ENCODE results near the gene SORCS3. TPM values are rescaled to one million over a fixed set of nuclear protein-coding genes. Genes with fewer than 3 reads are reported as not detected.

Gene SORCS3
- total and polyA plus RNA-seq, 2 of the 13 experiments (the other 11 are each of a cell fraction or from before 2014, with no cell fraction given) = 0.07 TPM; not detected in 1

- no peak overlapping the region for H3K9ac ChIP-seq (ENCODE audit: insufficient read depth, low read depth, low read length)
- POLR2A ChIA-PET = no interaction called here
- no peaks in the 10 kb centered on the region for H4K20me1 ChIP-seq (ENCODE audit: insufficient read depth, low read length)
- no peak for TF ChIP-seq ZNF724P (CRISPR knock-in tag; IDR thresholded peaks at IDR 0.05; ENCODE audit: borderline replicate concordance)
- no peak for TF ChIP-seq ZSCAN25 (CRISPR knock-in tag; IDR thresholded peaks at IDR 0.05)
- TF ChIP-seq MXI1 (IDR thresholded peaks at IDR 0.05; ENCODE audit: borderline replicate concordance, low read depth, low read length) = no peak
- TF ChIP-seq SP140L (CRISPR knock-in tag; IDR thresholded peaks at IDR 0.05; ENCODE audit: borderline replicate concordance) = no peak
- no peak for TF ChIP-seq DPF2 (CRISPR knock-in tag; IDR thresholded peaks at IDR 0.05; ENCODE audit: borderline replicate concordance, low read depth)
- TF ChIP-seq ZFY (CRISPR knock-in tag; IDR thresholded peaks at IDR 0.05) = no peak
- no peak for TF ChIP-seq ZNF20 (CRISPR knock-in tag; IDR thresholded peaks at IDR 0.05)
- no peak for TF ChIP-seq CENPT (CRISPR knock-in tag; IDR thresholded peaks at IDR 0.05; ENCODE audit: low read depth)
- TF ChIP-seq ZNF143 (CRISPR knock-in tag; IDR thresholded peaks at IDR 0.05) = no peak
- TF ChIP-seq ATF7 (IDR thresholded peaks at IDR 0.05) = no peak
- no peak for TF ChIP-seq ATF7 (CRISPR knock-in tag; IDR thresholded peaks at IDR 0.05)
- TF ChIP-seq, protein P1, sequence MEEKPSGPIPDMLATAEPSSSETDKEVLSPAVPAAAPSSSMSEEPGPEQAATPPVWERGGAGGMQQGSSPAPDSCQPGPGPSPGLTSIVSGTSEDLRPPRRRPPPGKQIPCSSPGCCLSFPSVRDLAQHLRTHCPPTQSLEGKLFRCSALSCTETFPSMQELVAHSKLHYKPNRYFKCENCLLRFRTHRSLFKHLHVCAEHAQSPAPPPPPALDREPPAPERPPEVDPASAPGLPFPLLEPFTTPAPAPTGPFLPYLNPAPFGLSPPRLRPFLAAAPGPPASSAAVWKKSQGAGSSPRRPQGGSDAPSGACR (CRISPR knock-in tag; IDR thresholded peaks at IDR 0.05) = no peak
- no peak for TF ChIP-seq ARHGAP35 (CRISPR knock-in tag; IDR thresholded peaks at IDR 0.05; ENCODE audit: borderline replicate concordance)
- no peak for TF ChIP-seq TP53 (CRISPR knock-in tag; conservative IDR thresholded peaks at IDR 0.05)
- TF ChIP-seq ZBTB1 (CRISPR knock-in tag; IDR thresholded peaks at IDR 0.05; ENCODE audit: borderline replicate concordance) = no peak
- TF ChIP-seq, protein P2, sequence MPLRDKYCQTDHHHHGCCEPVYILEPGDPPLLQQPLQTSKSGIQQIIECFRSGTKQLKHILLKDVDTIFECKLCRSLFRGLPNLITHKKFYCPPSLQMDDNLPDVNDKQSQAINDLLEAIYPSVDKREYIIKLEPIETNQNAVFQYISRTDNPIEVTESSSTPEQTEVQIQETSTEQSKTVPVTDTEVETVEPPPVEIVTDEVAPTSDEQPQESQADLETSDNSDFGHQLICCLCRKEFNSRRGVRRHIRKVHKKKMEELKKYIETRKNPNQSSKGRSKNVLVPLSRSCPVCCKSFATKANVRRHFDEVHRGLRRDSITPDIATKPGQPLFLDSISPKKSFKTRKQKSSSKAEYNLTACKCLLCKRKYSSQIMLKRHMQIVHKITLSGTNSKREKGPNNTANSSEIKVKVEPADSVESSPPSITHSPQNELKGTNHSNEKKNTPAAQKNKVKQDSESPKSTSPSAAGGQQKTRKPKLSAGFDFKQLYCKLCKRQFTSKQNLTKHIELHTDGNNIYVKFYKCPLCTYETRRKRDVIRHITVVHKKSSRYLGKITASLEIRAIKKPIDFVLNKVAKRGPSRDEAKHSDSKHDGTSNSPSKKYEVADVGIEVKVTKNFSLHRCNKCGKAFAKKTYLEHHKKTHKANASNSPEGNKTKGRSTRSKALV (CRISPR knock-in tag; IDR thresholded peaks at IDR 0.05) = no peak
- no peaks in the 10 kb centered on the region for H3K4me1 ChIP-seq (ENCODE audit: insufficient read depth, low read length)
- intact Hi-C loops (cut with micrococcal nuclease; ENCODE audit: unreplicated experiment) (no loop called here), in situ Hi-C loops (cut with HindIII; ENCODE audit: extremely low pct_ligation_motif_present, low pct_unique_long_range_greater_than_20kb) (no loop called here)
- no peak overlapping the region for H2AFZ ChIP-seq (ENCODE audit: low read length)
- ATAC-seq (no peak), DNase-seq (ENCODE audit: low spot score) (no peak), FAIRE-seq (no peak)
- no peak overlapping the region for H3K4me3 ChIP-seq (replicated peaks in 1 of 3; ENCODE audit: insufficient read depth in 1 of 3, low read depth in 2 of 3, low read length in 3 of 3)
- H3K4me2 ChIP-seq (ENCODE audit: low read depth, low read length) = no peak overlapping the region
- no peak overlapping the region for H3K27ac ChIP-seq (ENCODE audit: extremely low read length, insufficient read depth, low read length)
- no peaks in the 10 kb centered on the region for H3K79me2 ChIP-seq (ENCODE audit: insufficient read depth, low read length)
- H3K27me3 ChIP-seq (ENCODE audit: control insufficient read depth in 1 of 2, insufficient read depth in 2 of 2, low read length in 2 of 2) = no peaks in the 10 kb centered on the region
- no TSS peak for BruUV-seq (replicated peaks)
- H3K36me3 ChIP-seq (replicated peaks in 1 of 2; ENCODE audit: control insufficient read depth in 1 of 2, insufficient read depth in 2 of 2, low read length in 2 of 2) = no peaks in the 10 kb centered on the region
- CTCF ChIA-PET (ENCODE audit: low intra/inter-chr PET ratio, low total read pairs) = no interaction called here
- WGBS (ENCODE audit: low lambda C conversion rate) = 34% methylated on average over 2 of the region's 2 CpGs
- no peaks in the 10 kb centered on the region for H3K9me3 ChIP-seq (ENCODE audit: low read length)
These were observed 165.7 kb downstream of the SORCS3 start for GRCh38 chr10:104806801-104807200.

All from HepG2 (cell line).